NCI-H1048 (cell line): ENCODE data around the gene PCDHGB5.
"Not testable (repeated sequence)": the region's sequence is repeated elsewhere in the genome, so short reads cannot be mapped to it uniquely, and the experiment has no call there.

Source experiments
- DNase-seq: peaks from one replicate; lab custom pipeline; 2025; lab: John Stamatoyannopoulos, UW

Gene PCDHGB5

DNA sequence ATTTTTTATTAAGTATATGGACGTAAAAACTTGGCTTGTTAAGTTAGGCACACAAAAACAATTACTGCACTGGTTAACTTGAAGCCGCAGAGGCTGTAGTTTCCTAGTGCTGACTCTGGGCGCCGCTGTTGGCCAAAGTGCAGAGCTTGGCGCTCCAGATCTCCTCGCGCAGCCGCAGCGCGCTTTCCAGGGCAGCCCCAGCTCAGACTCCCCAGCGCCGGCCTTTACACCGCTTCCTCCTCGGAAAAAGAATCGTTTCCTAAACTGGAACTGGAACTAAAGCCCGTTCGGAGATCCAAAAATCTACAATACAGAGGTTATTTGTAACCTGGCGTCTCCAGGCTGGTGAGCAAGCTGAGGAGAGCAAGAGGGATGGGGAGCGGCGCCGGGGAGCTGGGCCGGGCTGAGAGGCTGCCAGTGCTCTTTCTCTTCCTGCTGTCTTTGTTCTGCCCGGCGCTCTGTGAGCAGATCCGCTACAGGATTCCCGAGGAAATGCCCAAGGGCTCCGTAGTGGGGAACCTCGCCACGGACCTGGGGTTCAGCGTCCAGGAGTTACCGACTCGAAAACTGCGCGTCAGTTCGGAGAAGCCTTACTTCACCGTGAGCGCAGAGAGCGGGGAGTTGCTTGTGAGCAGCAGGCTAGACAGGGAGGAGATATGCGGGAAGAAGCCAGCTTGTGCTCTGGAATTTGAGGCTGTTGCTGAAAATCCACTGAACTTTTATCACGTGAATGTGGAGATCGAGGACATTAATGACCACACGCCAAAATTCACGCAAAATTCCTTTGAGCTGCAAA lies at the start of gene PCDHGB5:
PCDHGB5 (plus strand) TSS at position 192 of the 796 bp plus-strand sequence; CDS start at position 373, 181 bp downstream.
- not testable (repeated sequence) for DNase-seq

GRCh38 chr5:141349917-141350619 lies 47.7 kb upstream of the PCDHGB5 start, which contains the start of gene PCDHGB1:
Gene PCDHGB1, plus strand, starts transcription at chr5:141350099. Its CDS starts 162 bp downstream, at chr5:141350261.
- no peak for DNase-seq

DNA sequence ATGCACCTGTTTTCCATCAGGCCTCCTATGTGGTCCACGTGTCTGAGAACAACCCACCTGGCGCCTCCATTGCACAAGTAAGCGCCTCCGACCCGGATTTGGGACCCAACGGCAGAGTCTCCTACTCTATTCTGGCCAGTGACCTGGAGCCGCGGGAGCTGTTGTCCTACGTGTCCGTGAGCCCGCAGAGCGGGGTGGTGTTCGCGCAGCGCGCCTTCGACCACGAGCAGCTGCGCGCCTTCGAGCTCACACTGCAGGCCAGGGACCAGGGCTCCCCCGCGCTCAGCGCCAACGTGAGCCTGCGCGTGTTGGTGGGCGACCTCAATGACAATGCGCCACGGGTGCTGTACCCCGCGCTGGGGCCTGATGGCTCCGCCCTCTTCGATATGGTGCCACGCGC lies 46.2 kb upstream of the PCDHGB5 start:
- no peak for DNase-seq

- DNase-seq: no peak
These were observed 42.8 kb upstream of the PCDHGB5 start, which contains the start of gene PCDHGA4 for GRCh38 chr5:141354900-141355469. Gene PCDHGA4, plus strand, starts transcription at chr5:141355021. Its CDS starts 87 bp downstream, at chr5:141355108.

- no peak for DNase-seq
These were observed 42.1 kb upstream of the PCDHGB5 start for GRCh38 chr5:141355641-141356040.

GRCh38 chr5:141356133-141356532 lies 41.6 kb upstream of the PCDHGB5 start:
- DNase-seq: no peak

GRCh38 chr5:141356950-141357349 lies 40.8 kb upstream of the PCDHGB5 start:
- DNase-seq: no peak

DNA sequence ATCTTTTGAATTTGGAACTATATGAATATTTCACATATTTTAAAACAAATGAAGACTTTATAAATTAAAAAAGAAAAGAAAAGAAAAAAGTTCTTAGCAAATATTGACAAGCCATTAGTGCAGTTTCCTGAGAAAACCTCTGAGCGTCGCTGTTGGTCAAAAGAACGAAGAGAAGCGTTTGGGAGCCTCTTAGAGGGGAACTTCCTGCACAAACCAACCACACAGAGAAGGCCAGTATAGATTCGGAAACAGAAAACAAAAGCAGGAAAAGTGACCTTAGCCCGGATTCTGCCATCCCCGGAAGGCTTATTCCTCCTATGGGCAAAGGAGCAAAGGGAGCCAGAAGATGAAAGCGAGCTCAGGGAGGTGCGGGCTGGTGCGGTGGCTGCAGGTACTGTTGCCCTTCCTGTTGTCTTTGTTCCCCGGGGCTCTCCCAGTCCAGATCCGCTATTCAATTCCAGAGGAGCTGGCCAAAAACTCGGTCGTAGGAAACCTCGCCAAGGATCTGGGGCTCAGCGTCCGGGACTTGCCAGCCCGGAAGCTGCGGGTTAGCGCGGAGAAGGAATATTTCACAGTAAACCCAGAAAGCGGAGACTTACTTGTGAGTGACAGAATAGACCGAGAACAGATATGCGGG lies 37.8 kb upstream of the PCDHGB5 start, which contains the start of gene PCDHGB2:
PCDHGB2 (plus strand) TSS at position 205 of the 637 bp plus-strand sequence; CDS start at position 347, 142 bp downstream.
- DNase-seq: no peak

DNA sequence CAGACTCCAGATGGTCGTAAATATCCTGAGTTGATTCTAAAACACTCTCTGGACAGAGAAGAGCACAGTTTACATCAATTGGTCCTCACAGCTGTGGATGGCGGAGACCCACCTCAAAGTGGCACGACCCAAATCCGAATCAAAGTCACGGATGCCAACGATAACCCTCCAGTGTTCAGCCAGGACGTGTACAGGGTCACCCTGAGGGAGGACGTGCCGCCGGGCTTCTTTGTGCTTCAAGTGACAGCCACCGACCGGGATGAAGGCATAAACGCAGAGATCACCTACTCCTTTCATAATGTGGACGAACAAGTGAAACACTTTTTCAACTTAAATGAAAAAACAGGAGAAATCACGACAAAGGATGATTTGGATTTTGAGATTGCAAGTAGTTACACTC lies 37.1 kb upstream of the PCDHGB5 start:
- no peak for DNase-seq

- DNase-seq: no peak
These were observed 35.0 kb upstream of the PCDHGB5 start for GRCh38 chr5:141362719-141363118.

DNA sequence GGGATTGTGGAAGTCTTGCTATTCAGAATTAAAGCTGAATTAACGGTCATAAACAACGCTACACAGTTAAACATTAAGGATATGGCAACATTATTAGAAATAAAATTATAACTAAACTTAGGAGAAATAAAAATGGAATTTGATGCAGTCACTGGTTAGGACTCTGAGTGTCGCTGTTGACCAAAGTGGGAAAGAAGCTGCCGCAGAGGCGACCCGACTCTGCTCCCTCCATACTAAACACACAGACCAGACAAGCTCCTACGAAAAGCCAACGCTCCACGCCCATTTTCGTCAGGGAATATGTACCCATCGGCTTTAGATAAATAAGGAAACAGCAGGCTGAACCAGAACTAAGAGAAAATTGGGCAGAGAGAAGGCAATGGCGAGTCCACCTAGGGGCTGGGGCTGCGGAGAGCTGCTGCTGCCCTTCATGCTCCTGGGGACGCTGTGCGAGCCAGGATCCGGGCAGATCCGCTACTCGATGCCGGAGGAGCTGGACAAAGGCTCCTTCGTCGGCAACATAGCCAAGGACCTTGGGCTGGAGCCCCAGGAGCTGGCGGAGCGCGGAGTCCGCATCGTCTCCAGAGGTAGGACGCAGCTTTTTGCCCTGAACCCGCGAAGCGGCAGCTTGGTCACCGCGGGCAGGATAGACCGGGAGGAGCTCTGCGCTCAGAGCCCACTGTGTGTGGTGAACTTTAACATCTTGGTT lies 33.6 kb upstream of the PCDHGB5 start, which contains the start of gene PCDHGA5:
PCDHGA5 (plus strand) TSS at position 211 of the 709 bp plus-strand sequence; CDS start at position 380, 169 bp downstream.
- no peak for DNase-seq

DNA sequence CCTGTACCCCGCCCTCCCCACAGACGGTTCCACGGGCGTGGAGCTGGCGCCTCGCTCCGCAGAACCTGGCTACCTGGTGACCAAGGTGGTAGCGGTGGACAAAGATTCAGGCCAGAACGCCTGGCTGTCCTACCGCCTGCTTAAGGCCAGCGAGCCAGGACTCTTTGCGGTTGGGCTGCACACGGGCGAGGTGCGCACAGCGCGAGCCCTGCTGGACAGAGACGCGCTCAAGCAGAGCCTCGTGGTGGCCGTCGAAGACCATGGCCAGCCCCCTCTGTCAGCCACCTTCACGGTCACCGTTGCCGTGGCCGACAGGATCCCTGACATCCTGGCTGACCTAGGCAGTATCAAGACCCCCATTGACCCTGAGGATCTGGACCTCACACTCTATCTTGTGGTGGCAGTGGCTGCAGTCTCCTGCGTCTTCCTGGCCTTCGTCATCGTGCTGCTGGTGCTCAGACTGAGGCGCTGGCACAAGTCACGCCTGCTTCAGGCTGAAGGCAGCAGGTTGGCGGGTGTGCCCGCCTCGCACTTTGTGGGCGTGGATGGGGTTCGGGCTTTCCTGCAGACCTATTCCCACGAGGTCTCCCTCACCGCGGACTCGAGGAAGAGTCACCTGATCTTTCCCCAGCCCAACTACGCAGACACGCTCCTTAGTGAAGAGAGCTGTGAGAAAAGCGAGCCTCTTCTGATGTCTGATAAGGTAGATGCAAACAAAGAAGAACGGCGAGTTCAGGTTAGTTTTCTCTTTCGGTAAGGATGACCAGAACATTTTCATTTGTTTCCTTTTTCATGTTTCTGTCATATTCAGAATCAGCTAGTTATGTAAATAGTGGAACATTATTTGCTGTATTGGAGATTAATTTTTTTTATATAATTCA lies 31.5 kb upstream of the PCDHGB5 start:
- no peak for DNase-seq

DNA sequence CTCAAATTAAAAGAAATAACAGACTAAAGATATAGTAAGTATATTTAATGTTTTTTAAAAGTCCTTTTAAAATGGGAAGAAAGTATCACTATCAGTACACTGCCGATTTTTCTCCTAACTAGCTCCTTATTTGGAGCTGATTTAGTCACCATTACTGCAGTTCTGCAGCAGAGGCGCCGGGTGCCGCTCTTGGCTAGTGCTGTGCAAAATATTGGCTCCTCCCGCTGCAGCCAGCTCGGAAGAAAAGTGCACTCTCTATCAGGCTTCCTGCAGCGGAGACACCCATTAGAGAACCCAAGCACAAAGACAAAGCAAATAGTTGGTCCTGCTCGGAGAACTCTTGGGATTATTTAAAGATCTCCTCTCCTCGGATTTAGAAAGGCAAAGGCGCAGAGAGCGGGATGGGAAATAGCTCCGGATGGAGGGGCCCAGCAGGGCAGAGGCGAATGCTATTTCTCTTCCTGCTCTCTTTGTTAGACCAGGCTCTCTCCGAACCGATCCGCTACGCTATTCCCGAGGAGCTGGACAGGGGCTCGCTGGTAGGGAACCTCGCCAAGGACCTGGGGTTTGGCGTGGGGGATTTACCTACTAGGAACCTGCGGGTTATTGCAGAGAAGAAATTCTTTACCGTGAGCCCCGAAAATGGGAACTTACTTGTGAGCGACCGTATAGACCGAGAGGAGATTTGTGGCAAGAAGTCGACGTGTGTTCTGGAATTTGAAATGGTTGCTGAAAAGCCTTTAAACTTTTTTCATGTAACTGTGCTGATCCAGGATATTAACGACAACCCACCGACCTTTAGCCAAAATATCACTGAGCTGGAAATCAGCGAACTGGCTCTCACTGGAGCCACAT lies 27.5 kb upstream of the PCDHGB5 start, which contains the start of gene PCDHGB3:
PCDHGB3 (plus strand) TSS at position 249 of the 855 bp plus-strand sequence; CDS start at position 402, 153 bp downstream.
- no peak for DNase-seq

DNA sequence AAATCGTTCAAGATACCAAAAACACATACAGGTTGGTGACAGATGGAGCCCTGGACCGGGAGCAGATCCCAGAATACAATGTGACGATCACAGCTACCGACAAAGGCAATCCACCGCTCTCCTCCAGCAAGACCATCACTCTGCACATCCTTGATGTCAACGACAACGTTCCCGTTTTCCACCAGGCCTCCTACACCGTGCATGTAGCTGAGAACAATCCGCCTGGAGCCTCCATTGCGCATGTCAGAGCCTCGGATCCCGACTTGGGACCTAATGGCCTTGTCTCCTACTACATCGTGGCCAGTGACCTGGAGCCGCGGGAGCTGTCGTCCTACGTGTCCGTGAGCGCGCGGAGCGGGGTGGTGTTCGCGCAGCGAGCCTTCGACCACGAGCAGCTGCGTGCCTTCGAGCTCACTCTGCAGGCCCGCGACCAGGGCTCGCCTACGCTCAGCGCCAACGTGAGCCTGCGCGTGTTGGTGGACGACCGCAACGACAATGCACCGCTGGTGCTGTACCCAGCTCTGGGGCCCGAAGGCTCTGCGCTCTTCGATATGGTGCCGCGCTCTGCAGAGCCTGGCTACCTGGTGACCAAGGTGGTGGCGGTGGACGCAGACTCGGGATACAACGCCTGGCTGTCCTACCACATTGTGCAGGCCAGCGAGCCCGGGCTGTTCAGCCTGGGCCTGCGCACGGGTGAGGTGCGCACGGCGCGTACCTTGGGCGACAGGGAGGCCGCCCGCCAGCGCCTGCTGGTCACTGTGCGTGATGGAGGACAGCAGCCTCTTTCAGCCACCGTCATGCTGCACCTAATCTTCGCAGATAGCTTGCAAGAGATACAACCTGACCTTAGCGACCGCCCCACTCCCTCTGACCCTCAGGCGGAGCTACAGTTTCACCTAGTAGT lies 25.9 kb upstream of the PCDHGB5 start:
- DNase-seq: no peak

GRCh38 chr5:141373673-141374317 lies 24.0 kb upstream of the PCDHGB5 start, which contains the start of gene PCDHGA6:
Gene PCDHGA6, plus strand, starts transcription at chr5:141373891. Its CDS starts 193 bp downstream, at chr5:141374084.
- DNase-seq: no peak

- no peak for DNase-seq
These were observed 23.1 kb upstream of the PCDHGB5 start for GRCh38 chr5:141374627-141375026.

GRCh38 chr5:141375444-141376155 lies 22.1 kb upstream of the PCDHGB5 start:
- not testable (repeated sequence) for DNase-seq
